Erythroblast (primary cell): ENCODE results near the gene FBXO41.

Experiments used
- GATA1 ChIP-seq: IDR thresholded peaks from 2 replicates; pipeline ENCODE4 v1.6.1; 2011; ENCODE audit warnings: low read depth, mild to moderate bottlenecking, control low read depth, low read length, moderate library complexity
- POLR2A ChIP-seq: IDR thresholded peaks from 2 replicates; pipeline ENCODE4 v1.6.1; 2011; ENCODE audit warnings: mild to moderate bottlenecking, low read length

DNA sequence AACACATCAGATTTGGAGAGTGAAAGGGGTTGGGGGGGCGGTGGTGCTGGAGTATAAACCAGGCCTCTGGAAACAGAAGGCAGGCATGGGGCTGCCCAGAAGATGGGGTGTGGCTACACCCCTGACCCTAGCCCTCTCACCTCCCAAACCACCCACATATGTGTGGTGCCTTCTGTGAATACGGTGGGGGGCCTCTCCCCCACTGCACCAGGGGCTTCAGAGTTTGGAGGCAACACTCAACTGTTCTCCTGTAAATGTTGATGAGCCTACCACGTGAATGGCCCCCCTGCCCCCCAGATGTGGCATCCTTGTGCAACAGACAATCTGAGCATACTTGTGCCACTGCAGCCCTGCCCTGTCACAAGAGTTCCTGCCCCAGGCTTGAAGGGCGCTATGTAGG is 19.5 kb downstream of the FBXO41 start:
- TF ChIP-seq POLR2A (no peak), GATA1 (no peak)
